Upper lobe of left lung (tissue), 4 donors: Measurements from ENCODE around the gene HSD17B10.

Source experiments
- EP300 ChIP-seq, 4 donors: sonication (generic); formaldehyde crosslinking; IDR thresholded peaks; one replicate each; pipeline ENCODE4 v1.5.1; 2017; ENCODE audit warnings: antibody characterized with exemption in 4 of 4, control low read depth in 2 of 4
- TF ChIP-seq, protein P1 (sequence below), 6 experiments: fragments of 450-650 bp in 4 of 6; fragments of 200-600 bp in 2 of 6; sonication (generic) in 2 of 6; IDR thresholded peaks; one replicate each; pipeline ENCODE4 v1.5.1; 2016 to 2019; ENCODE audit warnings: antibody characterized with exemption in 6 of 6

DNA sequence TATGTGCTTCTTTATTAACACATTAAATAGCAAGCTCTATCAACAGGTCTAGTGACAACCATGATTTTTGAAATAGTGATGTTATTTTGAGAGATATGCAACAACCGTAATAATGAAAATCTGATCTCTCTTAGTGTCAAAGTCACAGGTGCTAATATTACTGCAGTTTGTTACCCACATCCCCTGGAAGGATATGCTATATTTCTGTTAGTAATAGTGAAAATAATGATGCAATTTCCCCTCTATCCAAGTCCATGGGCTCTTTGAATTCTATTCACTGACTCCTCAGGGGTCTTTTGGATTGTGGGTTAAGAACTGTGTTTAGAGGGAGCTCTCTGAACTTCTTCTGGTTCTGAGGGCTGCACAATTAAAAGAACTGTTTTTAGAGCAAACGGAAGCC is 3.0 kb upstream of the HSD17B10 start:
- TF ChIP-seq, protein P1, sequence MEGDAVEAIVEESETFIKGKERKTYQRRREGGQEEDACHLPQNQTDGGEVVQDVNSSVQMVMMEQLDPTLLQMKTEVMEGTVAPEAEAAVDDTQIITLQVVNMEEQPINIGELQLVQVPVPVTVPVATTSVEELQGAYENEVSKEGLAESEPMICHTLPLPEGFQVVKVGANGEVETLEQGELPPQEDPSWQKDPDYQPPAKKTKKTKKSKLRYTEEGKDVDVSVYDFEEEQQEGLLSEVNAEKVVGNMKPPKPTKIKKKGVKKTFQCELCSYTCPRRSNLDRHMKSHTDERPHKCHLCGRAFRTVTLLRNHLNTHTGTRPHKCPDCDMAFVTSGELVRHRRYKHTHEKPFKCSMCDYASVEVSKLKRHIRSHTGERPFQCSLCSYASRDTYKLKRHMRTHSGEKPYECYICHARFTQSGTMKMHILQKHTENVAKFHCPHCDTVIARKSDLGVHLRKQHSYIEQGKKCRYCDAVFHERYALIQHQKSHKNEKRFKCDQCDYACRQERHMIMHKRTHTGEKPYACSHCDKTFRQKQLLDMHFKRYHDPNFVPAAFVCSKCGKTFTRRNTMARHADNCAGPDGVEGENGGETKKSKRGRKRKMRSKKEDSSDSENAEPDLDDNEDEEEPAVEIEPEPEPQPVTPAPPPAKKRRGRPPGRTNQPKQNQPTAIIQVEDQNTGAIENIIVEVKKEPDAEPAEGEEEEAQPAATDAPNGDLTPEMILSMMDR (IDR thresholded peaks at IDR 0.05) = no peak
- no peak for TF ChIP-seq EP300 (IDR thresholded peaks at IDR 0.05)
